IPS-20b (cell line): ENCODE results near the gene DACH1.

ENCODE experiments used
- H3K27ac ChIP-seq: one replicate; pipeline ENCODE4 v1.5.1; 2013; ENCODE audit warnings: low read length
- H3K27me3 ChIP-seq: 2 replicates; pipeline ENCODE4 v1.6.1; 2013; ENCODE audit warnings: mild to moderate bottlenecking, low read length, inconsistent platforms; ENCODE audit not compliant: insufficient read depth
- H3K36me3 ChIP-seq: 2 replicates; pipeline ENCODE4 v1.6.1; 2013; ENCODE audit warnings: low read depth, mild to moderate bottlenecking, inconsistent platforms, low read length, moderate library complexity; ENCODE audit not compliant: insufficient read depth
- H3K4me1 ChIP-seq: 2 replicates; pipeline ENCODE4 v1.6.1; 2013; ENCODE audit warnings: mild to moderate bottlenecking, control low read depth, inconsistent platforms, low read length, moderate library complexity; ENCODE audit not compliant: insufficient read depth
- H3K4me3 ChIP-seq: 2 replicates; pipeline ENCODE4 v1.5.1; 2013; ENCODE audit warnings: mild to moderate bottlenecking, low read length, inconsistent platforms
- H3K9ac ChIP-seq: 2 replicates; pipeline ENCODE4 v1.6.1; 2013; ENCODE audit warnings: low read depth, mild to moderate bottlenecking, inconsistent platforms, low read length, moderate library complexity
- H3K9me3 ChIP-seq: 2 replicates; pipeline ENCODE4 v1.6.1; 2013; ENCODE audit warnings: mild to moderate bottlenecking, low read depth, low read length, inconsistent platforms; ENCODE audit not compliant: insufficient read depth

The DACH1 gene

GRCh38 chr13:71524613-71525304, 342.2 kb downstream of the DACH1 start:
- Histone ChIP-seq H3K36me3 (no peaks in the 10 kb centered on the region), H3K4me1 (0 out of 2 replicates have a peak, but pooled peaks cover 3% of the 10 kb centered on the region), H3K4me3 (no peak overlapping the region), H3K27me3 (no peaks in the 10 kb centered on the region), H3K9ac (no peak overlapping the region), H3K27ac (no peak overlapping the region), H3K9me3 (no peaks in the 10 kb centered on the region)

DNA sequence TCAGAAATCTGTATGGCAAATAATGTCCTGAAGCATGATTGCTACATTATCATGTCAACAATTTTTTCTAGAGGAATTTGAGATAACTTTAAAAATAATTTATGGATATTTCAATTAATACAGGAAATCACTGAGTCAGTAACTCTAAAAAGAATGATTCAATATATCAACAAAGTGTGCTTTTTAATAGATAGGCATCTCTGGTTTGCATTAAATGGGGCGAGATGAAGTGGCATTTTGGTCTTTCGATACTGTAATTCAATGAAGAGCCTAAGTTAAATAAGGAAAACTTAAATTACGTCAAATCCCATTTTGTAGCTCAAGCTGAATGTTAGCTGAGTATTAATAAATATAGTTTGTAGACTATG, 342.8 kb downstream of the DACH1 start:
- Histone ChIP-seq H3K9me3 (no peaks in the 10 kb centered on the region), H3K27me3 (no peaks in the 10 kb centered on the region), H3K9ac (no peak overlapping the region), H3K36me3 (no peaks in the 10 kb centered on the region), H3K27ac (no peak overlapping the region), H3K4me1 (0 out of 2 replicates have a peak, but pooled peaks cover 3% of the 10 kb centered on the region), H3K4me3 (no peak overlapping the region)

DNA sequence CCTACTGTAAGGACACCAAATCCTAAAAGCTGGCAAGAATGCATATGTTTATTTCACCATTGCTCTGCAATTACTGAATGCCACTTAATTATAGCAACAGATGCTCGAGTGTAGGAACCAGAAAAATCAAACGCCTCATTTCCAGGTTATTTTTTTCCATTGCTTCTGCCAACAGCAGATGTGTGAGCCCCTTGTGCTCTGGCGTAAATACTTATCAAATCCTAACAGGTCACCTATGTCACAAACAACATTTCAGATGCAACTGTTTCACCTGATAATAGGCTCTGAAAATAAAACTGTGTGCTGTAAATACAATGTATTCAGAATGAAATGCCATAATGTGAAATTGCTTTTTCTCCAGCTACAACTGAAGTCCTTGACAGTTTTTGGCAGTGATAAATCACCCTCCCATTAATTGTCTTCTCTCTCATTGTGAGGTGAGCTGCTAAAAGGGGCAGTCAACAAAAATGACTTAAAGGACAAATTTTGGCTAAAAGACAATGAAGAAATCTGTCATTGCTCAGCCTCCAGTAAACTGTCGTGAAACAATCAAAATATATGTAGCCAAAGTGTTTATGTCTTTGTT, 344.0 kb downstream of the DACH1 start:
- no peak overlapping the region for H3K9ac ChIP-seq
- H3K9me3 ChIP-seq = no peaks in the 10 kb centered on the region
- no peak overlapping the region for H3K4me3 ChIP-seq
- H3K4me1 ChIP-seq = 0 out of 2 replicates have a peak, but pooled peaks cover 3% of the 10 kb centered on the region
- H3K27me3 ChIP-seq = no peaks in the 10 kb centered on the region
- no peaks in the 10 kb centered on the region for H3K36me3 ChIP-seq
- no peak overlapping the region for H3K27ac ChIP-seq

DNA sequence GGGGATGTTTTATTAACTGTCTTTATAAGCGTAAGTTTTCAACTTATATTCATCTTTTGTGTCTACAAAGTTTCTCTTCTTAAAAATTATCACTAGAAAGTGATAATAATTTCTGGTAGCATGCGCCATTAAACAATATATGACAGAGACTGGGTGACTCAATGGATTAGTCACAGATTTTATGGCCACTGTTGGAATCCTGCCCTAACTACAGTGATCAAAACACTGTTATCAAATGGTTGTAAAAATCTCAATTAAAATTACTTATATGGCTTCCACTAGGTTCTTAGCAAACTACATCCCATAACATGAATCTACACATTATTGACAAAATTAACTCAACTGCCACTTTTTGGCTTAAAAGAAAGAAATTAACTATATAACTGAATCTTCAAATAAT, 350.0 kb downstream of the DACH1 start:
- Histone ChIP-seq H3K4me1 (no peaks in the 10 kb centered on the region), H3K9ac (no peak overlapping the region), H3K27me3 (no peaks in the 10 kb centered on the region), H3K36me3 (no peaks in the 10 kb centered on the region), H3K4me3 (no peak overlapping the region), H3K9me3 (no peaks in the 10 kb centered on the region), H3K27ac (no peak overlapping the region)

- Histone ChIP-seq H3K4me1 (no peaks in the 10 kb centered on the region), H3K4me3 (no peak overlapping the region), H3K36me3 (no peaks in the 10 kb centered on the region), H3K9ac (no peak overlapping the region), H3K9me3 (no peaks in the 10 kb centered on the region), H3K27ac (no peak overlapping the region), H3K27me3 (no peaks in the 10 kb centered on the region)
Observed at GRCh38 chr13:71516521-71516920, 350.5 kb downstream of the DACH1 start.

DNA sequence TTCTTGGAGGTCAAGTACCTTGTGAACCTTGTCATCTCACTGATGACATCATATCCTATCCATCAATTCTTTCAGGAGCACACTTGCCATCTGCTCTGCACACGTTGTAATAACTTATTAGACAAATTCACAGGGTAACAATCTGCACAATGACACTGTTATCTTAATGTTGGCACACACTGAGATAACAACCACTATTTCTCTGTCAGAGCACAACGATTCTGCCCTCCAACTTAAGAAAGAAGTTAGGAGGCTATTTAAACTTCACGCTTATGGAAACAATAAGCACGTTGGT, 351.3 kb downstream of the DACH1 start:
- Histone ChIP-seq H3K9me3 (no peaks in the 10 kb centered on the region), H3K9ac (no peak overlapping the region), H3K4me1 (no peaks in the 10 kb centered on the region), H3K4me3 (no peak overlapping the region), H3K36me3 (no peaks in the 10 kb centered on the region), H3K27ac (no peak overlapping the region), H3K27me3 (no peaks in the 10 kb centered on the region)

GRCh38 chr13:71514900-71515743, 351.9 kb downstream of the DACH1 start:
- Histone ChIP-seq H3K9ac (no peak overlapping the region), H3K27ac (no peak overlapping the region), H3K36me3 (no peaks in the 10 kb centered on the region), H3K9me3 (no peaks in the 10 kb centered on the region), H3K27me3 (no peaks in the 10 kb centered on the region), H3K4me3 (no peak overlapping the region), H3K4me1 (no peaks in the 10 kb centered on the region)

DNA sequence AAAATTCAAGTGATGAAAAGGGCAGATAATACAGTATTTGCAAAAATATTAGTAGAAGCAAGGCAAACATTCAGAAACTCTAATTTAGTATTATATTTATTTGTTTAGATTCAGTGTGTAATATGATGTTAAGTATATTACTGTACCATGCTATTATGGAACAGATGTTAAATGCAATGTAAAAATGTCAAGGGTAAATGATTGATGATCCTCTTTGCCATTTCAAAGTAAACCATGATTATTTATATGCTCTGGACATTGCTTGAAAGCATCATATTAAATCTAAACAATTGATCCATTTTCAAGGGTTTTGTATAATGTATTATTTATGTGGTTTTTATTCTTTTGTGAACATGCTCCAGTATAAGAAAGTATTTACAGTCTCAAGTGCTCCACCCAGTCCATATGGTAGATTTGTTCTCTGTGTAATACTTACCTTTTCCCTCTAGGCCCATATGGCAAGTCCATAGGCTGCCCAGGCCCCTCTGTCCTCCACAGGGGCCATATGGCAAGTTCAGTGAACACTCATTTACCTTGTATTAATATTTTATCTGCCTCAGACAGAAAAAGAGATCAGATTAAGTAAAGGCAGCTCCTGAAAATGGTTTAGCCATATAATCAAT, 353.5 kb downstream of the DACH1 start:
- Histone ChIP-seq H3K4me1 (no peaks in the 10 kb centered on the region), H3K27ac (no peak overlapping the region), H3K36me3 (no peaks in the 10 kb centered on the region), H3K9me3 (no peaks in the 10 kb centered on the region), H3K27me3 (no peaks in the 10 kb centered on the region), H3K4me3 (no peak overlapping the region), H3K9ac (no peak overlapping the region)

DNA sequence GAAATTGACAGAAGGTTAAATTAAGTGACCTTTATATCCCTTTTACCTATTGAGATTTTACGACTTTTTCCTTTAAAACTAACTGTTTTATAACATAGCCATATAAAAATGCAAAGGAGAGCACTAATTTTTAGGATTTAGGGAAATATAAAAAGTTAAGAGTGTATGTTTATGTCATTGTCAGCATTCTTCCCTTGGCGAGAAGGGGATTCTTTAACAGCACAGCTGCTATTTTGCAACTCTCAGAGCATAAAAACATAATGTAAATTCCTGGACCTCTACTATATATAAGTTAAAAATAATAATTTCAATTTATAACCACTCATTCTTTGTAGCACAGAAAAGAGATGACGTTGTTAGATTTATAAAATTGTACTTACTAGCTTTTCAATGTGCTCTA, 363.2 kb downstream of the DACH1 start:
- Histone ChIP-seq H3K27ac (no peak overlapping the region), H3K4me3 (no peak overlapping the region), H3K4me1 (no peaks in the 10 kb centered on the region), H3K36me3 (no peaks in the 10 kb centered on the region), H3K9ac (no peak overlapping the region), H3K9me3 (no peaks in the 10 kb centered on the region), H3K27me3 (no peaks in the 10 kb centered on the region)

GRCh38 chr13:71499944-71500514, 367.0 kb downstream of the DACH1 start:
- Histone ChIP-seq H3K9me3 (no peaks in the 10 kb centered on the region), H3K4me1 (no peaks in the 10 kb centered on the region), H3K27me3 (no peaks in the 10 kb centered on the region), H3K9ac (no peak overlapping the region), H3K36me3 (no peaks in the 10 kb centered on the region), H3K27ac (no peak overlapping the region), H3K4me3 (no peak overlapping the region)

DNA sequence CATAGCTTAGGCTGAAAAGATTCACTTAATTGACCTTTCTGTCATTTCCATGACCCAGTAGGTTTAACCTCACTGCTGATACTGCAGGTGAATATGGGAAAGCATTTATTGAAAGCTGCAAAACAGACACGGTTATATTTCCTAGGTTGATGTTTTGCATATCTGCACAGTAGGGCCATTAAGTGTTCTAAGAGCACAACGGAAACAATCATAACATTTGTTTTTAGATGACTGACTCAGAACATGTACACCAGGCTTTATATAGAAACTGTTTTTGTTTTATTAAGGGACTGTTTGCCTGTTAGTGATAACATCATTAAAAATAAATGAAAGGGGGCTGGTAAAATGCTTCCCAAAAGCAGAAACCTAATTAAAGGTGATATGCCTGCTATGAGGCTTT, 367.8 kb downstream of the DACH1 start:
- Histone ChIP-seq H3K9ac (no peak overlapping the region), H3K4me3 (no peak overlapping the region)

More for the DNA sequence above, 367.8 kb downstream of the DACH1 start:
- Histone ChIP-seq H3K27me3 (no peaks in the 10 kb centered on the region), H3K36me3 (no peaks in the 10 kb centered on the region), H3K27ac (no peak overlapping the region), H3K9me3 (no peaks in the 10 kb centered on the region), H3K4me1 (no peaks in the 10 kb centered on the region)
